ENCODE results near the gene GTF3C1.

Gene GTF3C1

DNA sequence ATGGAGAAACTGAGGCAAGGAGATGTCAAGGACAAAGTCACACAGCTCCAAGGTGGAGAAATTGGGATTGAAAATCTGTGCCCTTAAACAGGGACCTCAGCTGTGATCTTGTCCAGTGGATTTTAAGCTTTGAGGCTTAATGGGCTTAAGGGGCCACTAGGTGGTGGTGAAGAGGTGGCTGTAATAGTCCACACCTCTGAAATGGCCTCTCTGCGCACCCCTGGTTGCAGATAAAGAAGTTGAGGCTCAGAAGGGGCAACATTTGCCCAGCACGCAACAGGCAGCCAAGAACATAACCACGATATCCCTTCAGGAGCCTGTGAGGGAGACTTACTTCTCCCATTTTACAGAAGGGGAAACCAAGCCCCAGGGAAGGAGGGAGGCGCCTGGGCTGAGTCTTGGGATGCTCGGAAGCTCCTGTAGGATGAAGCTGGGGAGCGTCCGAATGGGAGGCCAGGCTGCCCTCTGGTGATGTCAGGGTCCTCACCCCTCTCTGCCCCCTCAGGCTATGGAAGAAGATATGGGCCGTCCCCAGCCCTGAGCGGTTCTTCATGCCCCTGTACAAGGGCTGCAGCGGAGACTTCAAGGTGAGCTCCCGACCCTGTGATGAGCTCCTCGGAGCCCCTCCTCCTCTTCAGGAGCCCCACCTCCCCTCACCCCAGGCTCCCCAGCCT lies 104.1 kb downstream of the GTF3C1 start:
- H2AFZ ChIP-seq (ENCODE audit: low read length) = no peak overlapping the region
- no peak overlapping the region for H3K27ac ChIP-seq (ENCODE audit: low read length)
- H3K4me2 ChIP-seq (ENCODE audit: low read depth, low read length) = no peak overlapping the region

DNA sequence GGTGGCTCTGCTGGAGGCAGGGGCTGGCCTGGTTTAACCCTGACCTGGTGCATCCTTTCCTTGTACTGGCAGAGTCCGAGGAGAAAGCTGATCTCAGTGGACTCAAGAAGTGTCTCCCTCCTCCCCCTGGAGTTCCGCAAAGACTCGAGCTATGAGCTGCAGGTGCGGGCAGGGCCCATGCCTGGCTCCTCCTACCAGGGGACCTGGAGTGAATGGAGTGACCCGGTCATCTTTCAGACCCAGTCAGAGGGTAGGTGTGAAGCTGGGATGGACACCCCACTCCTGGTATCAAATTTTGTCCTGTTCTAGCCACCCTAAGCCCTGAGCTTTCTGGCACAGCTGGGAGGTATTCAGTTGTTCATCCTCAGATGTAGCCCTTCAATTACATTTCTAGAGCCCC lies 105.2 kb downstream of the GTF3C1 start:
- H3K9me3 ChIP-seq (replicated peaks; ENCODE audit: insufficient read depth, low read length) = no peaks in the 10 kb centered on the region
- H3K27ac ChIP-seq (ENCODE audit: low read length) = no peak overlapping the region
- no peak for DNase-seq
- TF ChIP-seq, protein P1, sequence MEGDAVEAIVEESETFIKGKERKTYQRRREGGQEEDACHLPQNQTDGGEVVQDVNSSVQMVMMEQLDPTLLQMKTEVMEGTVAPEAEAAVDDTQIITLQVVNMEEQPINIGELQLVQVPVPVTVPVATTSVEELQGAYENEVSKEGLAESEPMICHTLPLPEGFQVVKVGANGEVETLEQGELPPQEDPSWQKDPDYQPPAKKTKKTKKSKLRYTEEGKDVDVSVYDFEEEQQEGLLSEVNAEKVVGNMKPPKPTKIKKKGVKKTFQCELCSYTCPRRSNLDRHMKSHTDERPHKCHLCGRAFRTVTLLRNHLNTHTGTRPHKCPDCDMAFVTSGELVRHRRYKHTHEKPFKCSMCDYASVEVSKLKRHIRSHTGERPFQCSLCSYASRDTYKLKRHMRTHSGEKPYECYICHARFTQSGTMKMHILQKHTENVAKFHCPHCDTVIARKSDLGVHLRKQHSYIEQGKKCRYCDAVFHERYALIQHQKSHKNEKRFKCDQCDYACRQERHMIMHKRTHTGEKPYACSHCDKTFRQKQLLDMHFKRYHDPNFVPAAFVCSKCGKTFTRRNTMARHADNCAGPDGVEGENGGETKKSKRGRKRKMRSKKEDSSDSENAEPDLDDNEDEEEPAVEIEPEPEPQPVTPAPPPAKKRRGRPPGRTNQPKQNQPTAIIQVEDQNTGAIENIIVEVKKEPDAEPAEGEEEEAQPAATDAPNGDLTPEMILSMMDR (IDR thresholded peaks at IDR 0.05; ENCODE audit: low read length) = no peak
- TF ChIP-seq EZH2 (optimal IDR thresholded peaks at IDR 0.05; ENCODE audit: low read depth, low read length) = no peak
- TF ChIP-seq EZH2phosphoT487 (IDR thresholded peaks at IDR 0.05; ENCODE audit: low read length) = no peak
- no peaks in the 10 kb centered on the region for H3K79me2 ChIP-seq (ENCODE audit: low read length)
- H3K27me3 ChIP-seq (replicated peaks; ENCODE audit: insufficient read depth, low read length) = no peaks in the 10 kb centered on the region
- no peaks in the 10 kb centered on the region for H3K9me2 ChIP-seq (replicated peaks; ENCODE audit: insufficient read depth, low read length)
- no peaks in the 10 kb centered on the region for H4K20me1 ChIP-seq (ENCODE audit: insufficient read depth, low read length)
- H3K9ac ChIP-seq (ENCODE audit: low read length) = no peak overlapping the region
- H3K4me1 ChIP-seq (ENCODE audit: low read length) = no peaks in the 10 kb centered on the region
- H3F3A ChIP-seq (ENCODE audit: insufficient read depth, low read length) = no peaks in the 10 kb centered on the region
- H2AFZ ChIP-seq (ENCODE audit: low read length) = no peak overlapping the region
- H3K4me3 ChIP-seq (ENCODE audit: low read length) = no peak overlapping the region
- H3K4me2 ChIP-seq (ENCODE audit: low read depth, low read length) = no peak overlapping the region
- H3K36me3 ChIP-seq (replicated peaks; ENCODE audit: insufficient read depth, low read length) = 0 out of 2 replicates have a peak, but pooled peaks cover 3% of the 10 kb centered on the region

More for the DNA sequence above, 104.1 kb downstream of the GTF3C1 start:
- H3K36me3 ChIP-seq (replicated peaks; ENCODE audit: insufficient read depth, low read length) = 0 out of 2 replicates have a peak, but pooled peaks cover 3% of the 10 kb centered on the region
- H4K20me1 ChIP-seq (ENCODE audit: insufficient read depth, low read length) = no peaks in the 10 kb centered on the region
- DNase-seq = no peak
- no peaks in the 10 kb centered on the region for H3K4me1 ChIP-seq (ENCODE audit: low read length)
- no peaks in the 10 kb centered on the region for H3K27me3 ChIP-seq (replicated peaks; ENCODE audit: insufficient read depth, low read length)
- TF ChIP-seq EZH2 (optimal IDR thresholded peaks at IDR 0.05; ENCODE audit: low read depth, low read length) = no peak
- TF ChIP-seq EZH2phosphoT487 (IDR thresholded peaks at IDR 0.05; ENCODE audit: low read length) = no peak
- TF ChIP-seq, protein P1 (IDR thresholded peaks at IDR 0.05; ENCODE audit: low read length) = no peak
- no peaks in the 10 kb centered on the region for H3K79me2 ChIP-seq (ENCODE audit: low read length)
- H3K9me3 ChIP-seq (replicated peaks; ENCODE audit: insufficient read depth, low read length) = no peaks in the 10 kb centered on the region
- no peaks in the 10 kb centered on the region for H3F3A ChIP-seq (ENCODE audit: insufficient read depth, low read length)
- no peaks in the 10 kb centered on the region for H3K9me2 ChIP-seq (replicated peaks; ENCODE audit: insufficient read depth, low read length)
- H3K4me3 ChIP-seq (ENCODE audit: low read length) = no peak overlapping the region
- H3K9ac ChIP-seq (ENCODE audit: low read length) = no peak overlapping the region

DNA sequence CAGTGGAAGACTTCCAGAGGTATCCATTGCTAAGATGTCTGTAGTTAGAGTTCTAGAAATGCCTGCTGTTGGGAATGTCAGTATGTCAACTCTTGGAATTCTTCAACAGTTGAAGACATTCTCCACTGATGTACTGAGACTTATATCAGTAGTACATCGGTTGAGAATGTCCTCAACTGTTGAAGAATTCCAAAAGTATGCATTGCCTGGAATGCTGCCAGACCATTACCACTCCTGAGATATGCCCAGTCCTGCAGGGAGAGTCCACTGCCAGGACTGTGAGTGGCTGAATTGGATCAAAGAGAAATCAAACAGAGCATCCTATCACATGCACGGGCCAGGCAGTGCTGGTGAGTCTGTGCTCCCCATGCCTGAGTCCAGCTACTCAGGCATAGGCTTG lies 105.7 kb downstream of the GTF3C1 start:
- Histone ChIP-seq H3K36me3 (replicated peaks; ENCODE audit: insufficient read depth, low read length) (0 out of 2 replicates have a peak, but pooled peaks cover 3% of the 10 kb centered on the region), H4K20me1 (ENCODE audit: insufficient read depth, low read length) (no peaks in the 10 kb centered on the region)

More for the DNA sequence above, 105.7 kb downstream of the GTF3C1 start:
- H3K9me2 ChIP-seq (replicated peaks; ENCODE audit: insufficient read depth, low read length) = no peaks in the 10 kb centered on the region
- no peak overlapping the region for H2AFZ ChIP-seq (ENCODE audit: low read length)
- H3K9ac ChIP-seq (ENCODE audit: low read length) = no peak overlapping the region
- H3K27me3 ChIP-seq (replicated peaks; ENCODE audit: insufficient read depth, low read length) = no peaks in the 10 kb centered on the region
- H3K4me1 ChIP-seq (ENCODE audit: low read length) = no peaks in the 10 kb centered on the region
- no peaks in the 10 kb centered on the region for H3F3A ChIP-seq (ENCODE audit: insufficient read depth, low read length)
- TF ChIP-seq EZH2phosphoT487 (IDR thresholded peaks at IDR 0.05; ENCODE audit: low read length) (no peak), EZH2 (optimal IDR thresholded peaks at IDR 0.05; ENCODE audit: low read depth, low read length) (no peak)
- TF ChIP-seq, protein P1 (IDR thresholded peaks at IDR 0.05; ENCODE audit: low read length) = no peak
- no peaks in the 10 kb centered on the region for H3K9me3 ChIP-seq (replicated peaks; ENCODE audit: insufficient read depth, low read length)
- DNase-seq = no peak
- H3K4me2 ChIP-seq (ENCODE audit: low read depth, low read length) = no peak overlapping the region
- no peak overlapping the region for H3K27ac ChIP-seq (ENCODE audit: low read length)
- H3K79me2 ChIP-seq (ENCODE audit: low read length) = no peaks in the 10 kb centered on the region
- H3K4me3 ChIP-seq (ENCODE audit: low read length) = no peak overlapping the region

All from MM.1S (cell line).